CD14-positive monocyte (primary cell): ENCODE measurements around the gene SFMBT2. TPM values are rescaled to one million over a fixed set of nuclear protein-coding genes. Genes with fewer than 3 reads are reported as not detected.

Source experiments
- DNase-seq, 3 donors: peaks; one replicate each; pipeline ENCODE4 v3.0.0-alpha.2; 2011 to 2022
- H2AFZ ChIP-seq: 2 replicates; pipeline ENCODE4 v1.6.0; 2012; ENCODE audit warnings: mild to moderate bottlenecking, low read depth, low read length, inconsistent platforms; ENCODE audit not compliant: insufficient read depth, poor library complexity, severe bottlenecking
- H3K27ac ChIP-seq, 2 donors: 1 replicate in 1 of 2; 2 replicates in 1 of 2; pipeline ENCODE4 v1.5.1; 2012 to 2013; ENCODE audit warnings: low read length in 2 of 2, control low read depth in 1 of 2, inconsistent platforms in 1 of 2, low read depth in 1 of 2, mild to moderate bottlenecking in 1 of 2
- H3K27me3 ChIP-seq, 2 donors: one replicate each; pipeline versions ENCODE4 v1.6.0 to v1.6.1; 2011 to 2013; ENCODE audit warnings: low read length in 2 of 2; ENCODE audit not compliant: control insufficient read depth in 2 of 2, insufficient read depth in 2 of 2
- H3K36me3 ChIP-seq, 2 donors: replicated peaks in 1 of 2; 1 replicate in 1 of 2; 2 replicates in 1 of 2; pipeline versions ENCODE4 v1.5.1 to v1.6.1; 2012 to 2013; ENCODE audit warnings: low read length in 2 of 2, control low read depth in 1 of 2, inconsistent platforms in 1 of 2, mild to moderate bottlenecking in 1 of 2; ENCODE audit not compliant: insufficient read depth in 2 of 2, control insufficient read depth in 1 of 2
- H3K4me1 ChIP-seq, 2 donors: 1 replicate in 1 of 2; 2 replicates in 1 of 2; pipeline versions ENCODE4 v1.5.1 to v1.6.1; 2012 to 2013; ENCODE audit warnings: low read length in 2 of 2, control low read depth in 1 of 2, inconsistent platforms in 1 of 2, mild to moderate bottlenecking in 1 of 2, moderate library complexity in 1 of 2; ENCODE audit not compliant: insufficient read depth in 2 of 2, control insufficient read depth in 1 of 2
- H3K4me2 ChIP-seq: replicated peaks from 2 replicates; pipeline ENCODE3; 2012; ENCODE audit warnings: low read length, moderate library complexity, mild to moderate bottlenecking; ENCODE audit not compliant: poor library complexity, severe bottlenecking; ENCODE audit errors: extremely low read depth
- H3K4me3 ChIP-seq, 3 experiments: fragments of 200-600 bp in 1 of 3; sonication (generic) in 1 of 3; replicated peaks in 1 of 3; 1 replicate in 2 of 3; 2 replicates in 1 of 3; pipeline ENCODE4 v1.5.1; 2011 to 2013; ENCODE audit warnings: low read length in 3 of 3, mild to moderate bottlenecking in 3 of 3, control low read depth in 2 of 3, low read depth in 2 of 3, inconsistent platforms in 1 of 3, moderate library complexity in 1 of 3
- H3K79me2 ChIP-seq: 2 replicates; pipeline ENCODE4 v1.6.0; 2012; ENCODE audit warnings: mild to moderate bottlenecking, control low read depth, inconsistent platforms, low read length, moderate library complexity; ENCODE audit not compliant: insufficient read depth
- H3K9ac ChIP-seq: 2 replicates; pipeline ENCODE4 v1.6.0; 2017; ENCODE audit warnings: low read length, mild to moderate bottlenecking; ENCODE audit not compliant: insufficient read depth, poor library complexity, severe bottlenecking
- H3K9me3 ChIP-seq, 2 donors: replicated peaks in 1 of 2; 1 replicate in 1 of 2; 2 replicates in 1 of 2; pipeline versions ENCODE4 v1.5.1 to v1.6.1; 2012 to 2013; ENCODE audit warnings: low read length in 2 of 2, control low read depth in 1 of 2; ENCODE audit not compliant: control insufficient read depth in 1 of 2, insufficient read depth in 1 of 2
- H4K20me1 ChIP-seq: 2 replicates; pipeline ENCODE4 v1.6.0; 2012; ENCODE audit warnings: mild to moderate bottlenecking, low read length, control low read depth, moderate library complexity; ENCODE audit not compliant: insufficient read depth
- H3K27ac Mint-ChIP-seq, 7 donors: one replicate each; pipeline ENCODE4 v1.8.0; 2020; ENCODE audit warnings: mild to moderate bottlenecking in 7 of 7, mixed read lengths in 7 of 7, moderate library complexity in 6 of 7, inconsistent platforms in 2 of 7
- H3K27me3 Mint-ChIP-seq, 3 donors: one replicate each; pipeline ENCODE4 v1.8.0; 2021 to 2022; ENCODE audit warnings: low read depth in 3 of 3, mild to moderate bottlenecking in 3 of 3, mixed read lengths in 3 of 3, moderate library complexity in 3 of 3, inconsistent platforms in 1 of 3
- H3K36me3 Mint-ChIP-seq, 2 donors: one replicate each; pipeline ENCODE4 v1.8.0; 2020; ENCODE audit warnings: mixed read lengths in 2 of 2, inconsistent platforms in 1 of 2, mild to moderate bottlenecking in 1 of 2
- H3K4me1 Mint-ChIP-seq: one replicate; pipeline ENCODE4 v1.8.0; 2020; ENCODE audit warnings: mild to moderate bottlenecking, mixed read lengths
- H3K4me3 Mint-ChIP-seq, 2 donors: one replicate each; pipeline ENCODE4 v1.8.0; 2020; ENCODE audit warnings: mild to moderate bottlenecking in 2 of 2, mixed read lengths in 2 of 2, moderate library complexity in 1 of 2
- H3K9me3 Mint-ChIP-seq, 7 donors: one replicate each; pipeline ENCODE4 v1.8.0; 2020 to 2022; ENCODE audit warnings: mixed read lengths in 7 of 7, mild to moderate bottlenecking in 6 of 7, moderate library complexity in 6 of 7, inconsistent platforms in 2 of 7
- CTCF ChIP-seq: fragments of 200-600 bp; IDR thresholded peaks from one replicate; pipeline ENCODE4 v1.8.0; 2022; ENCODE audit warnings: antibody characterized with exemption, mild to moderate bottlenecking
- WGBS: methylation state at CpG from one replicate; pipeline ENCODE4 v1.1.5; 2013; ENCODE audit warnings: missing lambda C conversion rate; ENCODE audit not compliant: insufficient coverage; 5-methylcytosine and 5-hydroxymethylcytosine counted together
- intact Hi-C, 2 donors: fragments of 100-400 bp; cut with micrococcal nuclease; formaldehyde crosslinking; loops; one replicate each; pipeline versions ENCODE4 v1.15.0 to v1.15.1; 2023
- polyA plus RNA-seq, 3 donors: library from polyadenylated mRNA; depleted of rRNA in 1 of 3; unstranded in 2 of 3; stranded (reverse) in 1 of 3; fragments of 300-500 nt in 2 of 3; fragments of >200 nt in 1 of 3; fragmentation: Illumina TruSeq in 2 of 3; gene quantifications; 1 replicate in 2 of 3; 2 replicates in 1 of 3; pipeline ENCODE4 v1.2.3, GENCODE V29; 2012 to 2021

SFMBT2 gene
- polyA plus RNA-seq, 3 donors, result 0.53 to 10.9 (median 1.6) TPM

DNA sequence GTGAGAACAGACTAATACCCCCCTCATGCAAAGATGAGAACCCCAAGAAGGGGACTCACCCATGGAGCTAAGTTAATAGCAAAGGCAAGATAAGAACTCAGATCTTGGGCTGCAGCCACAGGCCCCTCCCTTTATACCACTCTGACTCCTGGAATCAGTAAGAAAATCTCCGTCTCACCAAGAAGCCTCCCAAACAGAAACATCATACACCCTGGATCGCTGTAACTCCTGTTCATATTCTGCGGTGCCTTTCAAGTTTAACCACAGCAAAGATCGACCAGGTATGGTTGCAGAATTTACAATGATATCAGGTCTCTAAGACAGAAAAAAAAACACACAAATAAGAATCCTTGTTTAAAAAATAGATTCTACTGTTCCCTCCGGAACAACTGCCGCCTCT lies 47.1 kb downstream of the SFMBT2 start:
- intact Hi-C loops, result no loop called here
- Histone ChIP-seq H3K9me3 (peaks cover 0 to 2% of the 10 kb centered on the region in 2 donors), H3K79me2 (peaks cover 37% of the 10 kb centered on the region), H3K27me3 (no peaks in the 10 kb centered on the region), H3K36me3 (peaks cover 48 to 86% of the 10 kb centered on the region in 2 donors), H3K4me3 (no peak overlapping the region), H3K4me1 (no peaks in the 10 kb centered on the region), H3K4me2 (no peak overlapping the region), H4K20me1 (no peaks in the 10 kb centered on the region), H3K9ac (no peak overlapping the region), H2AFZ (no peak overlapping the region), H3K27ac (peak overlapping the region in 1 of 2 donors; percentile 9)
- Mint-ChIP-seq H3K4me3 (no peak overlapping the region), H3K27me3 (no peaks in the 10 kb centered on the region), H3K36me3 (peaks cover 79 to 92% of the 10 kb centered on the region in 2 donors), H3K4me1 (no peaks in the 10 kb centered on the region), H3K27ac (no peak overlapping the region), H3K9me3 (peaks cover 2 to 9% (median 7%) of the 10 kb centered on the region in 7 donors)
- DNase-seq, result no peak
- no peak for TF ChIP-seq CTCF
- WGBS, result 100% methylated on average over 6 of the region's 6 CpGs

GRCh38 chr10:7362471-7362870 lies 48.4 kb downstream of the SFMBT2 start:
- peaks cover 44% of the 10 kb centered on the region for H3K79me2 ChIP-seq
- no peak overlapping the region for H2AFZ ChIP-seq
- no peaks in the 10 kb centered on the region for H4K20me1 ChIP-seq
- peaks cover 79 to 93% of the 10 kb centered on the region in 2 donors for H3K36me3 Mint-ChIP-seq
- no peak overlapping the region for H3K4me3 ChIP-seq
- no peak for TF ChIP-seq CTCF
- H3K27me3 ChIP-seq, result no peaks in the 10 kb centered on the region
- H3K4me3 Mint-ChIP-seq, result no peak overlapping the region
- no peaks in the 10 kb centered on the region for H3K4me1 ChIP-seq
- intact Hi-C loops, result no loop called here
- no peaks in the 10 kb centered on the region for H3K4me1 Mint-ChIP-seq
- 100% methylated on average over 2 of the region's 3 CpGs for WGBS
- peak overlapping the region in 1 of 7 donors; percentile 10 for H3K27ac Mint-ChIP-seq
- peaks cover 41 to 85% of the 10 kb centered on the region in 2 donors for H3K36me3 ChIP-seq
- H3K9me3 ChIP-seq, result peaks cover 0 to 8% of the 10 kb centered on the region in 2 donors
- no peak overlapping the region for H3K9ac ChIP-seq
- DNase-seq, result no peak
- H3K4me2 ChIP-seq, result no peak overlapping the region
- H3K27me3 Mint-ChIP-seq, result no peaks in the 10 kb centered on the region
- no peak overlapping the region for H3K27ac ChIP-seq
- peaks cover 2 to 13% (median 9%) of the 10 kb centered on the region in 7 donors for H3K9me3 Mint-ChIP-seq
